IMR-90 (cell line): Measurements from ENCODE around the gene PCBP3. TPM values are rescaled to one million over a fixed set of nuclear protein-coding genes. Genes with fewer than 3 reads are reported as not detected.

Source experiments
- ATAC-seq: fragments of 200-7000 bp; cut with Tn5 transposase; 2 replicates; pipeline ENCODE4 v1.9.1; 2020; ENCODE audit warnings: low read depth, mild to moderate bottlenecking, moderate library complexity
- BruUV-seq: library from RNA; stranded (reverse); fragments of 400-500 nt; replicated peaks from 2 replicates; lab custom pipeline; 2021; lab: Mats Ljungman, UMichigan
- CTCF ChIA-PET: fragments of 300-600 bp; formaldehyde crosslinking; extraction: SDS; loops from one replicate; lab custom pipeline; 2021; ENCODE audit warnings: antibody characterized with exemption; lab: Yijun Ruan, JAX
- POLR2A ChIA-PET: fragments of 300-600 bp; sonication (Branson Sonifier 250); formaldehyde crosslinking; loops from one replicate; lab custom pipeline; 2022; ENCODE audit warnings: antibody characterized with exemption; ENCODE audit not compliant: unreplicated experiment; lab: Charles Lee
- DNase-seq: peaks from one replicate; pipeline ENCODE4 v3.0.0; 2013
- H2AFZ ChIP-seq: replicated peaks from 2 replicates; pipeline ENCODE3; 2013; ENCODE audit warnings: low read length, mild to moderate bottlenecking; ENCODE audit not compliant: poor library complexity
- H2AK5ac ChIP-seq: 2 replicates; pipeline ENCODE4 v1.6.1; 2013; ENCODE audit warnings: low read depth, low read length, inconsistent platforms
- H2AK9ac ChIP-seq: replicated peaks from 2 replicates; pipeline ENCODE3; 2013; ENCODE audit warnings: mild to moderate bottlenecking, low read depth, low read length, moderate library complexity; ENCODE audit not compliant: poor library complexity
- H2BK120ac ChIP-seq: 2 replicates; pipeline ENCODE4 v1.6.1; 2013; ENCODE audit warnings: low read depth, low read length, inconsistent platforms
- H2BK15ac ChIP-seq: 3 replicates; pipeline ENCODE4 v1.6.1; 2013; ENCODE audit warnings: low read depth, low read length, inconsistent platforms
- H2BK20ac ChIP-seq: 2 replicates; pipeline ENCODE4 v1.6.1; 2013; ENCODE audit warnings: low read depth, mild to moderate bottlenecking, inconsistent platforms, low read length, moderate library complexity
- H2BK5ac ChIP-seq: 2 replicates; pipeline ENCODE4 v1.6.1; 2013; ENCODE audit warnings: mild to moderate bottlenecking, low read depth, low read length, inconsistent platforms; ENCODE audit not compliant: poor library complexity, severe bottlenecking
- H3K14ac ChIP-seq: replicated peaks from 2 replicates; pipeline ENCODE4 v1.6.1; 2013; ENCODE audit warnings: low read depth, low read length, inconsistent platforms
- H3K18ac ChIP-seq: 2 replicates; pipeline ENCODE4 v1.6.1; 2013; ENCODE audit warnings: low read depth, low read length, control low read depth
- H3K23ac ChIP-seq: 2 replicates; pipeline ENCODE4 v1.6.1; 2013; ENCODE audit warnings: low read depth, low read length, inconsistent platforms
- H3K27ac ChIP-seq: 2 replicates; pipeline ENCODE4 v1.5.1; 2013; ENCODE audit warnings: mild to moderate bottlenecking, control low read depth, low read length; ENCODE audit not compliant: insufficient read depth
- H3K27me3 ChIP-seq: 2 replicates; pipeline ENCODE4 v1.6.1; 2013; ENCODE audit warnings: low read length; ENCODE audit not compliant: control insufficient read depth, insufficient read depth
- H3K36me3 ChIP-seq: 2 replicates; pipeline ENCODE4 v1.6.1; 2013; ENCODE audit warnings: low read length, mixed read lengths; ENCODE audit not compliant: control insufficient read depth, insufficient read depth
- H3K4ac ChIP-seq: 2 replicates; pipeline ENCODE4 v1.6.1; 2013; ENCODE audit warnings: low read depth, low read length, inconsistent platforms
- H3K4me1 ChIP-seq: 2 replicates; pipeline ENCODE4 v1.6.1; 2013; ENCODE audit warnings: low read length, mixed read lengths; ENCODE audit not compliant: control insufficient read depth, insufficient read depth
- H3K4me2 ChIP-seq: 2 replicates; pipeline ENCODE4 v1.6.1; 2013; ENCODE audit warnings: low read depth, mild to moderate bottlenecking, control low read depth, low read length, moderate library complexity
- H3K4me3 ChIP-seq: 2 replicates; pipeline ENCODE4 v1.5.1; 2013; ENCODE audit warnings: low read depth, mild to moderate bottlenecking, control low read depth, low read length, moderate library complexity; ENCODE audit not compliant: insufficient read depth
- H3K56ac ChIP-seq: 2 replicates; pipeline ENCODE4 v1.6.1; 2013; ENCODE audit warnings: low read length, inconsistent platforms; ENCODE audit not compliant: insufficient read depth; ENCODE audit errors: extremely low read depth
- H3K79me1 ChIP-seq, 2 experiments: 2 replicates each; pipeline ENCODE4 v1.6.1; 2013; ENCODE audit warnings: low read length in 2 of 2, inconsistent platforms in 1 of 2, low read depth in 1 of 2
- H3K9ac ChIP-seq: 2 replicates; pipeline ENCODE4 v1.6.1; 2013; ENCODE audit warnings: low read depth, low read length, control low read depth
- H3K9me1 ChIP-seq: 2 replicates; pipeline ENCODE4 v1.6.1; 2013; ENCODE audit warnings: low read length, inconsistent platforms; ENCODE audit not compliant: insufficient read depth
- H3K9me3 ChIP-seq: 2 replicates; pipeline ENCODE4 v1.6.1; 2013; ENCODE audit warnings: low read length; ENCODE audit not compliant: control insufficient read depth, insufficient read depth
- H4K20me1 ChIP-seq: 2 replicates; pipeline ENCODE4 v1.6.1; 2013; ENCODE audit warnings: low read length, inconsistent platforms; ENCODE audit not compliant: insufficient read depth
- H4K5ac ChIP-seq: 2 replicates; pipeline ENCODE4 v1.6.1; 2013; ENCODE audit warnings: mild to moderate bottlenecking, low read depth, low read length, control low read depth
- H4K8ac ChIP-seq, 2 experiments: 2 replicates each; pipeline ENCODE4 v1.6.1; 2013; ENCODE audit warnings: low read depth in 2 of 2, low read length in 2 of 2, control low read depth in 1 of 2, inconsistent platforms in 1 of 2
- H4K91ac ChIP-seq: 2 replicates; pipeline ENCODE4 v1.6.1; 2013; ENCODE audit warnings: low read depth, low read length, inconsistent platforms; ENCODE audit not compliant: insufficient read depth
- CHD1 ChIP-seq: IDR thresholded peaks from 2 replicates; pipeline ENCODE4 v1.6.1; 2012; ENCODE audit warnings: low read depth, low read length, improper control_type of control experiment
- FOS ChIP-seq: fragments of 150-350 bp; IDR thresholded peaks from 2 replicates; pipeline ENCODE4 v1.6.1; 2016; ENCODE audit warnings: low read depth, low read length
- NFE2L2 ChIP-seq: fragments of 150-350 bp; IDR thresholded peaks from 2 replicates; pipeline ENCODE4 v1.6.1; 2016; ENCODE audit warnings: low read depth, mild to moderate bottlenecking, low read length
- POLR2A ChIP-seq: IDR thresholded peaks from 2 replicates; pipeline ENCODE4 v1.6.1; 2012; ENCODE audit warnings: mild to moderate bottlenecking, low read depth, low read length
- RFX5 ChIP-seq: IDR thresholded peaks from 2 replicates; pipeline ENCODE4 v1.8.0; 2012; ENCODE audit warnings: low read depth, mild to moderate bottlenecking, low read length, moderate library complexity
- SMC3 ChIP-seq: fragments of 150-350 bp; IDR thresholded peaks from 2 replicates; pipeline ENCODE4 v1.6.1; 2016; ENCODE audit warnings: low read depth, mild to moderate bottlenecking, antibody characterized with exemption, low read length, moderate library complexity
- WGBS, 2 experiments: methylation state at CpG; one replicate each; pipeline versions ENCODE4 v1.1.5 to v1.1.7; 2013; ENCODE audit warnings: missing lambda C conversion rate in 2 of 2; ENCODE audit not compliant: insufficient read length in 1 of 2; ENCODE audit errors: extremely low coverage in 2 of 2; 5-methylcytosine and 5-hydroxymethylcytosine counted together
- dilution Hi-C: fragments of 300-500 bp; cut with HindIII; formaldehyde crosslinking; loops from one replicate; pipeline ENCODE4 v1.14.3; 2018; ENCODE audit warnings: low sequenced_read_pairs; ENCODE audit not compliant: unreplicated experiment
- in situ Hi-C: fragments of 300-500 bp; cut with MboI; formaldehyde crosslinking; loops from 3 replicates; pipeline ENCODE4 v1.14.3; 2019; ENCODE audit warnings: low sequenced_read_pairs, inconsistent platforms, mixed read lengths
- intact Hi-C: fragments of 100-400 bp; cut with micrococcal nuclease; formaldehyde crosslinking; loops from 2 replicates; pipeline ENCODE4 v1.10.0; 2022
- polyA plus RNA-seq, 3 experiments: library from polyadenylated mRNA; depleted of rRNA; stranded (reverse); fragments of >200 nt; gene quantifications; 2 replicates each; pipeline ENCODE4 v1.2.3, GENCODE V29; 2012; ENCODE audit warnings: low replicate concordance in 1 of 3
- total RNA-seq: library from RNA; depleted of rRNA; stranded (reverse); fragments of >200 nt; gene quantifications from 2 replicates; pipeline ENCODE4 v1.2.3, GENCODE V29; 2012
- TF ChIP-seq, protein P1 (sequence below): conservative IDR thresholded peaks from 2 replicates; pipeline ENCODE4 v1.5.1; 2012; ENCODE audit warnings: mild to moderate bottlenecking, low read depth, low read length, improper control_type of control experiment

The PCBP3 gene
- total and polyA plus RNA-seq, 2 of the 4 experiments (the other 2 are of a cell fraction): 2.9 to 3.9 TPM

DNA sequence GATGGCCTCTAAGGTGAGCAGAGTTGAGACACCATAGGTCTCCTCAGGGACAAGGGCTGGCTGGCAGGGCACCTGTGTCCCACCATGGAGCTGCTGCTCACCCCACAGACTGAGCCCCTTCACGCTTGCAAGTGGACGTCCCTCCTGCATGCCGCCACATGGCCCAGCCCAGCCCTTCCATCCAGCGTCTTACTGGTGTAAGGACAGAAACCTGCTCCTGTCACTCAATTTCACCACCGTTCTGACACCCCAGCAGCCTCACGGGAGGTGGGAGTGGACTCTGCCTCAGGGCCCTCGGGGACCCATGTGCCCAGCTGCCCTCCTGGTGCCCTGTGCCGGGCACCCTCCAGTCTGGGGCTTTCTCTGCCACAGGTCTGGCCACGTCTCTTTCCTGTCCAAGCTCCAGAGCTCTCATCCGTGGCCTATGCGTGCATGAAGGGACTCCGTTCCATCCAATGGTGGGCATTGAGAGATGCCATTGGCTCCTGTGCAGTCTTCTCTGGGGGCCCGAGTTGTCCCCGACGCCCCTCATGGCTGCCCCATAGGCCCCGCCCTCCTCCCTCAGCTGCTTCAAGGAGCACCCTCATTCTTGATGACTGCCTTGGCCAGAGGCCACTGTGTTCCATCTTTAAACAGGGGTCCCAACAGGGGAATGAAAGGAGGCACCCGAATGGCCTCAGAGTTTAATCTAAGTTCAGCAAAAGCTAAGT is 295.4 kb downstream of the PCBP3 start:
- in situ Hi-C loops: no loop called here
- DNase-seq (no peak), ATAC-seq (no peak)
- Histone ChIP-seq H3K18ac (no peak overlapping the region), H2AK5ac (no peak overlapping the region), H3K79me1 (no peaks in the 10 kb centered on the region), H3K4me3 (no peak overlapping the region), H3K23ac (no peak overlapping the region), H3K27ac (no peak overlapping the region), H3K4ac (no peak overlapping the region), H3K9ac (no peak overlapping the region), H3K27me3 (no peaks in the 10 kb centered on the region; the same call in 1 of the 2 replicates), H2AK9ac (no peak overlapping the region), H2BK120ac (no peak overlapping the region), H3K56ac (no peak overlapping the region), H4K5ac (no peak overlapping the region), H3K4me2 (no peak overlapping the region), H4K8ac (no peak overlapping the region), H2BK20ac (no peak overlapping the region), H2AFZ (no peak overlapping the region), H4K20me1 (no peaks in the 10 kb centered on the region), H2BK5ac (no peak overlapping the region), H2BK15ac (no peak overlapping the region), H3K9me3 (peaks cover 27% of the 10 kb centered on the region), H3K9me1 (no peaks in the 10 kb centered on the region), H3K14ac (no peak overlapping the region), H4K91ac (no peak overlapping the region), H3K4me1 (no peaks in the 10 kb centered on the region), H3K36me3 (no peaks in the 10 kb centered on the region; the same call in 1 of the 2 replicates)
- ChIA-PET CTCF (no interaction called here), POLR2A (no interaction called here)
- intact Hi-C loops: no loop called here
- 93% methylated on average over 9 of the region's 17 CpGs; no CpG with 5 or more reads in 1 of the 2 experiments for WGBS, 2 experiments
- TF ChIP-seq POLR2A: no peak
- TF ChIP-seq NFE2L2: no peak
- no peak for TF ChIP-seq RFX5
- TF ChIP-seq SMC3: no peak
- TF ChIP-seq CHD1: no peak
- TF ChIP-seq, protein P1, sequence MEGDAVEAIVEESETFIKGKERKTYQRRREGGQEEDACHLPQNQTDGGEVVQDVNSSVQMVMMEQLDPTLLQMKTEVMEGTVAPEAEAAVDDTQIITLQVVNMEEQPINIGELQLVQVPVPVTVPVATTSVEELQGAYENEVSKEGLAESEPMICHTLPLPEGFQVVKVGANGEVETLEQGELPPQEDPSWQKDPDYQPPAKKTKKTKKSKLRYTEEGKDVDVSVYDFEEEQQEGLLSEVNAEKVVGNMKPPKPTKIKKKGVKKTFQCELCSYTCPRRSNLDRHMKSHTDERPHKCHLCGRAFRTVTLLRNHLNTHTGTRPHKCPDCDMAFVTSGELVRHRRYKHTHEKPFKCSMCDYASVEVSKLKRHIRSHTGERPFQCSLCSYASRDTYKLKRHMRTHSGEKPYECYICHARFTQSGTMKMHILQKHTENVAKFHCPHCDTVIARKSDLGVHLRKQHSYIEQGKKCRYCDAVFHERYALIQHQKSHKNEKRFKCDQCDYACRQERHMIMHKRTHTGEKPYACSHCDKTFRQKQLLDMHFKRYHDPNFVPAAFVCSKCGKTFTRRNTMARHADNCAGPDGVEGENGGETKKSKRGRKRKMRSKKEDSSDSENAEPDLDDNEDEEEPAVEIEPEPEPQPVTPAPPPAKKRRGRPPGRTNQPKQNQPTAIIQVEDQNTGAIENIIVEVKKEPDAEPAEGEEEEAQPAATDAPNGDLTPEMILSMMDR: no peak
- TF ChIP-seq FOS: no peak
- no TSS peak for BruUV-seq
- dilution Hi-C loops: no loop called here
